K562 (cell line): ENCODE data around the gene RFWD3. TPM values are rescaled to one million over a fixed set of nuclear protein-coding genes. Genes with fewer than 3 reads are reported as not detected.

Source experiments
- ARID3B ChIP-seq: fragments of 250-450 bp; sonication (Bioruptor Pico); IDR thresholded peaks from 2 replicates; pipeline ENCODE4 v1.4.0; 2020; ENCODE audit warnings: borderline replicate concordance
- ASH1L ChIP-seq: fragments of 450-650 bp; IDR thresholded peaks from 2 replicates; pipeline ENCODE4 v1.6.1; 2018; ENCODE audit warnings: borderline replicate concordance, mild to moderate bottlenecking, low read depth; ENCODE audit not compliant: partially characterized antibody
- ATF2 ChIP-seq: sonication (generic); formaldehyde crosslinking; IDR thresholded peaks from 2 replicates; pipeline ENCODE4 v1.8.1; 2022; ENCODE audit warnings: missing genetic modification reagents
- CREB5 ChIP-seq: fragments of 250-450 bp; sonication (Bioruptor Pico); IDR thresholded peaks from 2 replicates; pipeline ENCODE4 v1.5.0; 2020; ENCODE audit warnings: mild to moderate bottlenecking
- ESRRA ChIP-seq: fragments of 450-650 bp; IDR thresholded peaks from 2 replicates; pipeline ENCODE4 v1.6.1; 2014; ENCODE audit warnings: low read depth, mild to moderate bottlenecking, moderate library complexity, borderline replicate concordance
- FOXP4 ChIP-seq: sonication (generic); formaldehyde crosslinking; IDR thresholded peaks from 2 replicates; pipeline ENCODE4 v1.8.0; 2022; ENCODE audit warnings: mild to moderate bottlenecking, missing genetic modification reagents, borderline replicate concordance
- HSF4 ChIP-seq: fragments of 250-450 bp; sonication (Bioruptor Pico); IDR thresholded peaks from 2 replicates; pipeline ENCODE4 v2.1.2; 2022; ENCODE audit warnings: mild to moderate bottlenecking, moderate library complexity, borderline replicate concordance
- MLLT1 ChIP-seq, 2 experiments: fragments of 450-650 bp; IDR thresholded peaks; 2 replicates each; pipeline ENCODE4 v1.6.1; 2016
- NEUROD1 ChIP-seq: fragments of 150-350 bp; IDR thresholded peaks from 2 replicates; pipeline ENCODE4 v1.6.1; 2014; ENCODE audit warnings: borderline replicate concordance, low read length, low read depth; ENCODE audit not compliant: partially characterized antibody
- PHF20 ChIP-seq: fragments of 450-650 bp; IDR thresholded peaks from 2 replicates; pipeline ENCODE4 v1.6.1; 2018; ENCODE audit not compliant: partially characterized antibody
- RBM14 ChIP-seq: fragments of 200-400 bp; formaldehyde crosslinking; IDR thresholded peaks from 2 replicates; pipeline ENCODE4 v1.6.1; 2018; ENCODE audit warnings: low read depth, mild to moderate bottlenecking, low read length, moderate library complexity, borderline replicate concordance; ENCODE audit not compliant: insufficient read depth
- SMAD3 ChIP-seq: fragments of 450-650 bp; formaldehyde crosslinking; conservative IDR thresholded peaks from 2 replicates; pipeline ENCODE4 v1.4.0; 2020; ENCODE audit warnings: mild to moderate bottlenecking
- TFAP4 ChIP-seq: sonication (generic); formaldehyde crosslinking; IDR thresholded peaks from 2 replicates; pipeline ENCODE4 v1.8.0; 2022; ENCODE audit warnings: missing genetic modification reagents, mild to moderate bottlenecking, moderate library complexity, borderline replicate concordance
- ZBTB7A ChIP-seq: IDR thresholded peaks from 2 replicates; pipeline ENCODE4 v1.6.1; 2011; ENCODE audit warnings: low read depth, mild to moderate bottlenecking, low read length, moderate library complexity, borderline replicate concordance; ENCODE audit not compliant: control insufficient read depth
- ZNF561 ChIP-seq: fragments of 450-650 bp; formaldehyde crosslinking; conservative IDR thresholded peaks from 2 replicates; pipeline ENCODE4 v1.4.0; 2020; ENCODE audit warnings: mild to moderate bottlenecking, moderate library complexity
- ZNF584 ChIP-seq: fragments of 200-800 bp; sonication (Bioruptor generic); IDR thresholded peaks from 2 replicates; pipeline ENCODE4 v1.6.1; 2016; ENCODE audit warnings: low read depth, mild to moderate bottlenecking, missing genetic modification characterization, missing compliant biosample characterization
- polyA plus RNA-seq, 8 experiments: library from polyadenylated mRNA; depleted of rRNA in 4 of 8; stranded (reverse) in 5 of 8; unstranded in 3 of 8; fragments of >200 nt; fragmentation: Nextera tagmentation in 2 of 8; fragmentation: Illumina TruSeq in 1 of 8; extraction: Ambion mirVana in 2 of 8; extraction: Trizol in 1 of 8; gene quantifications; 2 replicates each; pipeline versions ENCODE4 v1.2.1 to v1.2.3, GENCODE V29; 2011 to 2014; ENCODE audit warnings: inconsistent platforms in 1 of 8, missing spikeins in 1 of 8
- total RNA-seq, 7 experiments: library from RNA; depleted of rRNA in 6 of 7; stranded (reverse); fragments of >200 nt in 6 of 7; fragmentation: Illumina TruSeq in 2 of 7; extraction: Trizol in 2 of 7; gene quantifications; 2 replicates each; pipeline versions ENCODE4 v1.2.1 to v1.2.3, GENCODE V29; 2011 to 2021; ENCODE audit warnings: low replicate concordance in 1 of 7

The RFWD3 gene
- total and polyA plus RNA-seq, 9 of the 15 experiments (the other 6 are each of a cell fraction or from before 2014, with no cell fraction given): 20.8 to 121 (median 79.0) TPM

GRCh38 chr16:74666425-74667254 is at the start of gene RFWD3 (continued):
- TF ChIP-seq FOXP4 (CRISPR knock-in tag) (no peak), ESRRA (0 out of 2 replicates have a peak, but pooled peaks have one; percentile 24), ATF2 (CRISPR knock-in tag) (no peak), TFAP4 (CRISPR knock-in tag) (peak; percentile 74; the same call in 1 of the 2 replicates), ARID3B (CRISPR knock-in tag) (no peak), CREB5 (CRISPR knock-in tag) (no peak), RBM14 (peak; percentile 79; the same call in 1 of the 2 replicates), ZNF584 (no peak), HSF4 (CRISPR knock-in tag) (no peak), ZBTB7A (peak; percentile 76; the same call in 1 of the 2 replicates), ZNF561 (CRISPR knock-in tag) (no peak), PHF20 (peak; percentile 63), MLLT1 (IDR thresholded peaks at IDR 0.05) (peak in 1 of 2 experiments; percentile 98; a peak in 2 of 4 replicates), ASH1L (peak; percentile 99), NEUROD1 (peak; percentile 98), SMAD3 (CRISPR knock-in tag) (no peak)
